Hepatocyte (in vitro differentiated cells): ENCODE measurements around the gene SH3RF3. TPM values are rescaled to one million over a fixed set of nuclear protein-coding genes. Genes with fewer than 3 reads are reported as not detected.
"Not testable (repeated sequence)": the region's sequence is repeated elsewhere in the genome, so short reads cannot be mapped to it uniquely, and the experiment has no call there.

Experiments used
- DNase-seq: peaks from one replicate; pipeline ENCODE4 v3.0.0-alpha.2; 2016; ENCODE audit warnings: low spot score
- H2AFZ ChIP-seq: fragments of 200-600 bp; sonication (generic); 2 replicates; pipeline ENCODE4 v1.6.0; 2016; ENCODE audit warnings: antibody characterized with exemption, mild to moderate bottlenecking
- H3K27ac ChIP-seq: fragments of 200-600 bp; sonication (generic); 2 replicates; pipeline ENCODE4 v1.5.1; 2016; ENCODE audit warnings: mild to moderate bottlenecking
- H3K27me3 ChIP-seq: fragments of 200-600 bp; sonication (generic); 2 replicates; pipeline ENCODE4 v1.6.1; 2016
- H3K36me3 ChIP-seq: fragments of 200-600 bp; sonication (generic); replicated peaks from 2 replicates; pipeline ENCODE4 v1.5.1; 2016; ENCODE audit warnings: low read depth; ENCODE audit not compliant: insufficient read depth
- H3K4me1 ChIP-seq: fragments of 200-600 bp; sonication (generic); 2 replicates; pipeline ENCODE4 v1.5.1; 2016; ENCODE audit warnings: mild to moderate bottlenecking, moderate library complexity; ENCODE audit not compliant: insufficient read depth
- H3K4me2 ChIP-seq: fragments of 200-600 bp; sonication (generic); 2 replicates; pipeline ENCODE4 v1.6.0; 2016
- H3K4me3 ChIP-seq: fragments of 200-600 bp; sonication (generic); 2 replicates; pipeline ENCODE4 v1.5.1; 2016; ENCODE audit warnings: mild to moderate bottlenecking
- H3K79me2 ChIP-seq: fragments of 200-600 bp; sonication (generic); 2 replicates; pipeline ENCODE4 v1.6.0; 2017; ENCODE audit warnings: mild to moderate bottlenecking
- H3K9me2 ChIP-seq: fragments of 200-600 bp; sonication (generic); replicated peaks from 2 replicates; pipeline ENCODE4 v1.6.0; 2017; ENCODE audit warnings: mild to moderate bottlenecking; ENCODE audit not compliant: insufficient read depth
- H3K9me3 ChIP-seq: fragments of 200-600 bp; sonication (generic); 2 replicates; pipeline ENCODE4 v1.5.1; 2016; ENCODE audit warnings: low read depth, mild to moderate bottlenecking
- H4K20me1 ChIP-seq: fragments of 200-600 bp; sonication (generic); 2 replicates; pipeline ENCODE4 v1.6.0; 2016; ENCODE audit warnings: mild to moderate bottlenecking; ENCODE audit not compliant: insufficient read depth, poor library complexity, severe bottlenecking
- CTCF ChIP-seq: fragments of 200-600 bp; sonication (generic); IDR thresholded peaks from 2 replicates; pipeline ENCODE4 v1.5.1; 2016; ENCODE audit warnings: antibody characterized with exemption, mild to moderate bottlenecking; ENCODE audit not compliant: poor library complexity
- EZH2 ChIP-seq: fragments of 200-600 bp; sonication (generic); IDR thresholded peaks from 2 replicates; pipeline ENCODE4 v1.6.1; 2016; ENCODE audit warnings: antibody characterized with exemption, mild to moderate bottlenecking, borderline replicate concordance
- EZH2phosphoT487 ChIP-seq: fragments of 200-600 bp; sonication (generic); IDR thresholded peaks from one replicate; pipeline ENCODE4 v1.6.1; 2018; ENCODE audit warnings: antibody characterized with exemption, mild to moderate bottlenecking, low read depth, moderate library complexity; ENCODE audit not compliant: unreplicated experiment, severe bottlenecking
- WGBS: methylation state at CpG from one replicate; pipeline ENCODE4 v1.1.6; 2016; ENCODE audit warnings: low lambda C conversion rate; ENCODE audit errors: missing lambda C conversion rate; 5-methylcytosine and 5-hydroxymethylcytosine counted together
- polyA plus RNA-seq: library from polyadenylated mRNA; unstranded; fragments of >200 nt; fragmentation: Nextera tagmentation; extraction: Ambion mirVana; gene quantifications from 2 replicates; pipeline ENCODE4 v1.2.1, GENCODE V29; 2016
- total RNA-seq: library from RNA; depleted of rRNA; stranded (reverse); fragments of >200 nt; gene quantifications from 2 replicates; pipeline ENCODE4 v1.2.3, GENCODE V29; 2014

Gene SH3RF3
- total and polyA plus RNA-seq, 2 experiments from 2014 or later = 1.9 to 2.1 TPM

- no peaks in the 10 kb centered on the region for H3K79me2 ChIP-seq
- H3K4me2 ChIP-seq = peak overlapping the region; percentile 19
- no peak overlapping the region for H3K4me3 ChIP-seq
- no peak for TF ChIP-seq EZH2
- no peak for TF ChIP-seq EZH2phosphoT487
- no peak for TF ChIP-seq CTCF
- no peaks in the 10 kb centered on the region for H4K20me1 ChIP-seq
- H3K9me3 ChIP-seq = no peaks in the 10 kb centered on the region
- no peak overlapping the region for H3K27ac ChIP-seq
- DNase-seq = no peak
- peaks cover 15% of the 10 kb centered on the region for H3K4me1 ChIP-seq
- WGBS = 28% methylated on average over 1 of the region's 1 CpG
- H2AFZ ChIP-seq = no peak overlapping the region
- H3K9me2 ChIP-seq = no peaks in the 10 kb centered on the region
- H3K36me3 ChIP-seq = no peaks in the 10 kb centered on the region
- H3K27me3 ChIP-seq = no peaks in the 10 kb centered on the region
Measured at GRCh38 chr2:109218792-109219126, 89.8 kb downstream of the SH3RF3 start.

- Histone ChIP-seq H3K4me3 (no peak overlapping the region), H4K20me1 (no peaks in the 10 kb centered on the region), H3K4me2 (no peak overlapping the region), H2AFZ (no peak overlapping the region), H3K36me3 (no peaks in the 10 kb centered on the region), H3K9me3 (no peaks in the 10 kb centered on the region), H3K27me3 (no peaks in the 10 kb centered on the region), H3K4me1 (peaks cover 11% of the 10 kb centered on the region), H3K9me2 (no peaks in the 10 kb centered on the region), H3K27ac (no peak overlapping the region), H3K79me2 (no peaks in the 10 kb centered on the region)
- no peak for DNase-seq
- 96% methylated on average over 2 of the region's 2 CpGs for WGBS
- TF ChIP-seq CTCF = no peak
- no peak for TF ChIP-seq EZH2phosphoT487
- TF ChIP-seq EZH2 = no peak
Measured at GRCh38 chr2:109220860-109221259, 91.9 kb downstream of the SH3RF3 start.

- not testable (repeated sequence) for H2AFZ ChIP-seq, H3K36me3 ChIP-seq, H4K20me1 ChIP-seq, H3K9me3 ChIP-seq, H3K27me3 ChIP-seq, H3K79me2 ChIP-seq, DNase-seq, H3K4me2 ChIP-seq, H3K9me2 ChIP-seq, H3K27ac ChIP-seq, H3K4me3 ChIP-seq
- H3K4me1 ChIP-seq = peaks cover 11% of the 10 kb centered on the region
- WGBS = 93% methylated on average over 9 of the region's 9 CpGs
Measured at GRCh38 chr2:109221316-109221715, 92.3 kb downstream of the SH3RF3 start.

- H3K36me3 ChIP-seq = no peaks in the 10 kb centered on the region
- no peaks in the 10 kb centered on the region for H3K9me2 ChIP-seq
- 95% methylated on average over 3 of the region's 3 CpGs for WGBS
- DNase-seq = no peak
- H3K9me3 ChIP-seq = no peaks in the 10 kb centered on the region
- H3K27me3 ChIP-seq = no peaks in the 10 kb centered on the region
- TF ChIP-seq EZH2phosphoT487 (no peak), EZH2 (no peak), CTCF (no peak)
- H2AFZ ChIP-seq = no peak overlapping the region
- H3K4me1 ChIP-seq = peaks cover 11% of the 10 kb centered on the region
- no peaks in the 10 kb centered on the region for H4K20me1 ChIP-seq
- H3K27ac ChIP-seq = no peak overlapping the region
- no peak overlapping the region for H3K4me2 ChIP-seq
- no peaks in the 10 kb centered on the region for H3K79me2 ChIP-seq
- no peak overlapping the region for H3K4me3 ChIP-seq
Measured at GRCh38 chr2:109222422-109222821, 93.4 kb downstream of the SH3RF3 start.
